SK-N-SH (cell line): ENCODE measurements around the gene MAPT. TPM values are rescaled to one million over a fixed set of nuclear protein-coding genes. Genes with fewer than 3 reads are reported as not detected.

Source experiments
- CTCF ChIA-PET: fragments of 300-600, 350-600 bp; formaldehyde crosslinking; extraction: SDS; loops from one replicate; lab custom pipeline; 2021; lab: Yijun Ruan, JAX
- POLR2A ChIA-PET: fragments of 350-600 bp; sonication (Branson Sonifier 250); formaldehyde crosslinking; extraction: SDS; loops from one replicate; lab custom pipeline; 2020; ENCODE audit warnings: antibody characterized with exemption, inconsistent platforms; lab: Yijun Ruan, JAX
- DNase-seq: peaks from one replicate; pipeline ENCODE4 v3.0.0; 2012
- H2AFZ ChIP-seq: fragments of 200-600 bp; sonication (generic); 2 replicates; pipeline ENCODE4 v1.8.1; 2016; ENCODE audit warnings: antibody characterized with exemption, mild to moderate bottlenecking, low read depth
- H3F3A ChIP-seq: fragments of 200-600 bp; sonication (generic); replicated peaks from 2 replicates; pipeline ENCODE3; 2016; ENCODE audit warnings: antibody characterized with exemption, mild to moderate bottlenecking; ENCODE audit not compliant: insufficient read depth
- H3K27ac ChIP-seq, 2 experiments: fragments of 200-500 bp in 1 of 2; fragments of 200-600 bp in 1 of 2; sonication (Bioruptor generic) in 1 of 2; sonication (generic), shearing (Covaris generic) in 1 of 2; 2 replicates each; pipeline versions ENCODE4 v1.5.1 to v1.6.1; 2014 to 2016; ENCODE audit warnings: low read depth in 2 of 2, inconsistent platforms in 1 of 2, low read length in 1 of 2, mild to moderate bottlenecking in 1 of 2, mixed read lengths in 1 of 2
- H3K27me3 ChIP-seq: fragments of 200-600 bp; sonication (generic), shearing (Covaris generic); 2 replicates; pipeline ENCODE4 v1.6.1; 2016; ENCODE audit warnings: mixed run types; ENCODE audit not compliant: insufficient read depth
- H3K36me3 ChIP-seq, 2 experiments: fragments of 200-500 bp in 1 of 2; fragments of 200-600 bp in 1 of 2; sonication (Bioruptor generic) in 1 of 2; sonication (generic) in 1 of 2; replicated peaks in 1 of 2; 2 replicates each; pipeline versions ENCODE3 to v1.5.1; 2014 to 2016; ENCODE audit warnings: low read length in 1 of 2, mild to moderate bottlenecking in 1 of 2; ENCODE audit not compliant: insufficient read depth in 2 of 2, control insufficient read depth in 1 of 2
- H3K4me1 ChIP-seq, 2 experiments: fragments of 200-500 bp in 1 of 2; fragments of 200-600 bp in 1 of 2; sonication (Bioruptor generic) in 1 of 2; sonication (generic), shearing (Covaris generic) in 1 of 2; 2 replicates each; pipeline versions ENCODE4 v1.5.1 to v1.6.1; 2014 to 2016; ENCODE audit warnings: low read depth in 1 of 2, low read length in 1 of 2, mixed run types in 1 of 2; ENCODE audit not compliant: insufficient read depth in 2 of 2, control insufficient read depth in 1 of 2
- H3K4me2 ChIP-seq: fragments of 200-600 bp; sonication (generic), shearing (Covaris generic); 2 replicates; pipeline ENCODE4 v1.6.1; 2017; ENCODE audit warnings: mixed run types
- H3K4me3 ChIP-seq, 2 experiments: fragments of 200-500 bp in 1 of 2; fragments of 200-600 bp in 1 of 2; sonication (Bioruptor generic) in 1 of 2; sonication (generic), shearing (Covaris generic) in 1 of 2; 2 replicates each; pipeline versions ENCODE4 v1.5.1 to v1.8.1; 2014 to 2016; ENCODE audit warnings: low read depth in 2 of 2, inconsistent platforms in 1 of 2, low read length in 1 of 2, mild to moderate bottlenecking in 1 of 2, mixed read lengths in 1 of 2, moderate library complexity in 1 of 2
- H3K79me2 ChIP-seq: fragments of 200-600 bp; sonication (generic); 2 replicates; pipeline ENCODE4 v1.8.1; 2017; ENCODE audit warnings: mild to moderate bottlenecking; ENCODE audit not compliant: insufficient read depth
- H3K9ac ChIP-seq: fragments of 200-600 bp; sonication (generic); 2 replicates; pipeline ENCODE4 v1.6.1; 2017; ENCODE audit warnings: mixed run types
- H3K9me2 ChIP-seq: fragments of 200-600 bp; sonication (generic); 2 replicates; pipeline ENCODE4 v1.6.1; 2017; ENCODE audit warnings: mixed run types
- H3K9me3 ChIP-seq: fragments of 200-600 bp; sonication (generic); 2 replicates; pipeline ENCODE4 v1.6.1; 2017; ENCODE audit warnings: mixed run types, mild to moderate bottlenecking, moderate library complexity
- H4K20me1 ChIP-seq: fragments of 200-600 bp; sonication (generic); 2 replicates; pipeline ENCODE4 v1.6.1; 2017; ENCODE audit warnings: mild to moderate bottlenecking, mixed run types; ENCODE audit not compliant: insufficient read depth
- EZH2phosphoT487 ChIP-seq: fragments of 200-600 bp; sonication (generic); IDR thresholded peaks from 2 replicates; pipeline ENCODE4 v1.6.1; 2017; ENCODE audit warnings: low read depth, mixed run types, mild to moderate bottlenecking, antibody characterized with exemption, moderate library complexity, borderline replicate concordance
- MAX ChIP-seq: IDR thresholded peaks from 2 replicates; pipeline ENCODE4 v1.4.0; 2012; ENCODE audit warnings: low read depth
- MEF2A ChIP-seq: IDR thresholded peaks from 2 replicates; pipeline ENCODE4 v1.4.0; 2012; ENCODE audit warnings: low read depth, borderline replicate concordance
- MXI1 ChIP-seq: IDR thresholded peaks from 2 replicates; pipeline ENCODE4 v1.6.1; 2012; ENCODE audit warnings: mild to moderate bottlenecking, low read depth, low read length, improper control_type of control experiment
- NRF1 ChIP-seq: IDR thresholded peaks from 2 replicates; pipeline ENCODE4 v1.6.1; 2012; ENCODE audit warnings: low read depth, mild to moderate bottlenecking, low read length
- RAD21 ChIP-seq: IDR thresholded peaks from 2 replicates; pipeline ENCODE4 v1.6.1; 2012; ENCODE audit warnings: mild to moderate bottlenecking, low read length
- RCOR1 ChIP-seq: fragments of 150-350 bp; IDR thresholded peaks from 2 replicates; pipeline ENCODE4 v1.6.1; 2017; ENCODE audit warnings: antibody characterized with exemption, low read length
- REST ChIP-seq: IDR thresholded peaks from 2 replicates; pipeline ENCODE4 v1.6.1; 2012; ENCODE audit warnings: mild to moderate bottlenecking, low read depth, low read length, moderate library complexity
- RXRA ChIP-seq: IDR thresholded peaks from 2 replicates; pipeline ENCODE4 v1.4.0; 2012; ENCODE audit warnings: low read depth, mild to moderate bottlenecking, borderline replicate concordance
- TCF12 ChIP-seq: IDR thresholded peaks from 2 replicates; pipeline ENCODE4 v1.4.0; 2012
- TEAD4 ChIP-seq: IDR thresholded peaks from 2 replicates; pipeline ENCODE4 v1.4.0; 2012; ENCODE audit warnings: mild to moderate bottlenecking, borderline replicate concordance; ENCODE audit not compliant: insufficient read depth
- YY1 ChIP-seq: IDR thresholded peaks from 2 replicates; pipeline ENCODE4 v1.4.0; 2012; ENCODE audit warnings: low read depth, mild to moderate bottlenecking
- WGBS: methylation state at CpG from one replicate; pipeline ENCODE4 v1.1.6; 2017; ENCODE audit warnings: low lambda C conversion rate; 5-methylcytosine and 5-hydroxymethylcytosine counted together
- polyA plus RNA-seq, 3 experiments: library from polyadenylated mRNA; depleted of rRNA; stranded (reverse); fragments of >200 nt; gene quantifications; 2 replicates each; pipeline ENCODE4 v1.2.3, GENCODE V29; 2012
- TF ChIP-seq, protein P1 (sequence below): IDR thresholded peaks from 2 replicates; pipeline ENCODE4 v1.4.0; 2012; ENCODE audit warnings: low read depth, borderline replicate concordance
- TF ChIP-seq, protein P2 (sequence below): IDR thresholded peaks from 2 replicates; pipeline ENCODE4; 2012

Gene MAPT
- polyA plus RNA-seq, 1 of the 3 experiments (the other 2 are of a cell fraction) = 0.74 TPM

DNA sequence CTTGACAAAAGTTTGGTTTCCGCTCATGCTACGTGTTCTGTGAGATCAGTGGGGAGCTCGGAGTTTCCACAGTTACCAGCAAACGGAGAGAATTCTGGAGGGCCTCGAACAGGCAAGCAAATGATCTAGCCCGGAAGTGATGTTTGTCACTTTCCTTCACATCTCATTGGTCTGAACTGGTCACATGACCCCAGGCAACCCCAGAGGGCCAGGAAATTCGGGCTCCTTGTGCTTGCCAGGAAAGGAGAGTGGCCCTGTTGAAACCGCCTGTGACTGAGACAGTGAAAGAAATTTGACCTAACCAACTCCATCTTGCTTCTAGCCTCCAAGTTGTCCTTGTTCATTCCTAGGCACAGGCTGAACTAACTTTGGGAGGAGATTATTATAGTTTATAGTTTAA is 26.7 kb upstream of the MAPT start:
- Histone ChIP-seq H3K27me3 (peaks cover 51% of the 10 kb centered on the region), H3K4me1 (no peaks in the 10 kb centered on the region), H3K9me3 (no peaks in the 10 kb centered on the region), H3K27ac (no peak overlapping the region), H3F3A (no peaks in the 10 kb centered on the region), H3K79me2 (no peaks in the 10 kb centered on the region), H3K4me3 (no peak overlapping the region), H4K20me1 (no peaks in the 10 kb centered on the region), H3K36me3 (no peaks in the 10 kb centered on the region), H3K9me2 (no peaks in the 10 kb centered on the region), H2AFZ (no peak overlapping the region), H3K4me2 (no peak overlapping the region), H3K9ac (no peak overlapping the region)
- DNase-seq = no peak
- ChIA-PET CTCF (interaction anchor here (0.8 to 11.8 kb wide), 2 partner anchors 17 to 27 kb away, joined by 4 to 87 read pairs; partner anchors contain the start of gene MAPT), POLR2A (no interaction called here)
- WGBS = 59% methylated on average over 8 of the region's 8 CpGs
- TF ChIP-seq MEF2A (no peak), MXI1 (no peak), TEAD4 (no peak), RXRA (no peak)
- TF ChIP-seq, protein P1, sequence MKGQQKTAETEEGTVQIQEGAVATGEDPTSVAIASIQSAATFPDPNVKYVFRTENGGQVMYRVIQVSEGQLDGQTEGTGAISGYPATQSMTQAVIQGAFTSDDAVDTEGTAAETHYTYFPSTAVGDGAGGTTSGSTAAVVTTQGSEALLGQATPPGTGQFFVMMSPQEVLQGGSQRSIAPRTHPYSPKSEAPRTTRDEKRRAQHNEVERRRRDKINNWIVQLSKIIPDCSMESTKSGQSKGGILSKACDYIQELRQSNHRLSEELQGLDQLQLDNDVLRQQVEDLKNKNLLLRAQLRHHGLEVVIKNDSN = peak; percentile 46; the same call in 1 of the 2 replicates

GRCh38 chr17:45868276-45868675 is 26.1 kb upstream of the MAPT start:
- no peaks in the 10 kb centered on the region for H3F3A ChIP-seq
- CTCF ChIA-PET = interaction anchor here (0.8 to 11.8 kb wide), 3 partner anchors 17 to 26 kb away, joined by 4 to 87 read pairs (median 5); partner anchors contain the start of gene MAPT

DNA sequence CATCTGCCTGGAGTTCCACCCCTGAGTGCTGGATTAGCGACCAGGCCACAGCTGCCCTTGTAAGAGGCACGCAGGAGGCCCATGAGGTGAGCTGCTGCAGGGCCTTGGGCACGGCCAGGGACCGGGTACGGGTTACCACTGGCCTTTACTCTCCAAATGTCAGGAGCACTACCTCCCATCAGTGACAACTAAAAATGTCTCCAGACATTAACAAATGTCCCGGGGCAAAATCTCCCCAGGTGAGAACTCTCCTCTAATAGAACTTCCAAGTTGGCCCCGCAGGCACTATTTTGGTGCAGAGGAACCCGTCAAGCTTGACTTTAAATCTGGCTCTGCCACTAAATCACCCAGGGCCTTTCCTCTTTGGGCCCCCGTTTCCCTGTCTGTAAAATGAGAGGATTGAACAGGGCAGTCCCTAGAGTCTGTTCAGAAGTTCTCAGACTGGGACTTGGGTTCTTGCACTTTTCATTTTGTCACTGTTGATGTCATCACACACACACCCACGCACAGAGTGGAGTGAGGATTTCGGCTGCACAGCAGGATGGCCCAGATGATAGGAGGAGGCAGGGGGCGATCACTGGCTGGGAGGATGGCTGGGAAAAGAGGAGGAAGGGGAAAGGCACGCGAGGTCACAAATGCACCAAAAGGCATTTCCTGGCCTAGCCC is 24.5 kb upstream of the MAPT start:
- no peaks in the 10 kb centered on the region for H3K36me3 ChIP-seq
- H3K4me3 ChIP-seq = no peak overlapping the region
- CTCF ChIA-PET = interaction anchor here (1.4 to 11.8 kb wide), 2 partner anchors 19 to 23 kb away, joined by 5 to 87 read pairs; no protein-coding TSS in a partner anchor
- DNase-seq = no peak
- H3K4me1 ChIP-seq = peaks cover 0 to 6% of the 10 kb centered on the region in 2 experiments; a peak in 2 of 4 replicates
- H3F3A ChIP-seq = no peaks in the 10 kb centered on the region
- no peaks in the 10 kb centered on the region for H3K9me2 ChIP-seq
- H4K20me1 ChIP-seq = no peaks in the 10 kb centered on the region
- H3K27ac ChIP-seq = no peak overlapping the region
- H2AFZ ChIP-seq = no peak overlapping the region
- H3K27me3 ChIP-seq = peaks cover 47% of the 10 kb centered on the region
- H3K79me2 ChIP-seq = no peaks in the 10 kb centered on the region
- H3K9ac ChIP-seq = no peak overlapping the region
- POLR2A ChIA-PET = no interaction called here
- H3K9me3 ChIP-seq = no peaks in the 10 kb centered on the region
- 58% methylated on average over 11 of the region's 14 CpGs for WGBS
- no peak overlapping the region for H3K4me2 ChIP-seq
- no peak for TF ChIP-seq MXI1
- TF ChIP-seq EZH2phosphoT487 = no peak
- TF ChIP-seq TEAD4 = no peak
- no peak for TF ChIP-seq REST
- no peak for TF ChIP-seq RCOR1
- TF ChIP-seq YY1 = no peak
- TF ChIP-seq NRF1 = no peak
- TF ChIP-seq TCF12 = no peak
- TF ChIP-seq, protein P2, sequence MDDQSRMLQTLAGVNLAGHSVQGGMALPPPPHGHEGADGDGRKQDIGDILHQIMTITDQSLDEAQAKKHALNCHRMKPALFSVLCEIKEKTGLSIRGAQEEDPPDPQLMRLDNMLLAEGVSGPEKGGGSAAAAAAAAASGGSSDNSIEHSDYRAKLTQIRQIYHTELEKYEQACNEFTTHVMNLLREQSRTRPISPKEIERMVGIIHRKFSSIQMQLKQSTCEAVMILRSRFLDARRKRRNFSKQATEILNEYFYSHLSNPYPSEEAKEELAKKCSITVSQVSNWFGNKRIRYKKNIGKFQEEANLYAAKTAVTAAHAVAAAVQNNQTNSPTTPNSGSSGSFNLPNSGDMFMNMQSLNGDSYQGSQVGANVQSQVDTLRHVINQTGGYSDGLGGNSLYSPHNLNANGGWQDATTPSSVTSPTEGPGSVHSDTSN = no peak

More at GRCh38 chr17:45868276-45868675, 26.1 kb upstream of the MAPT start:
- H2AFZ ChIP-seq = no peak overlapping the region
- peaks cover 0 to 1% of the 10 kb centered on the region in 2 experiments; a peak in 2 of 4 replicates for H3K4me1 ChIP-seq
- H3K9me3 ChIP-seq = no peaks in the 10 kb centered on the region
- no peak overlapping the region for H3K4me2 ChIP-seq
- POLR2A ChIA-PET = interaction anchor here (0.6 kb wide), 1 partner anchor 93 kb away, joined by 3 read pairs; no protein-coding TSS in a partner anchor
- no peak overlapping the region for H3K4me3 ChIP-seq
- no peaks in the 10 kb centered on the region for H3K9me2 ChIP-seq
- no peaks in the 10 kb centered on the region for H4K20me1 ChIP-seq
- no peaks in the 10 kb centered on the region for H3K79me2 ChIP-seq
- no peak for DNase-seq
- TF ChIP-seq YY1 (no peak), RXRA (no peak), RAD21 (no peak), MAX (no peak)
- no peaks in the 10 kb centered on the region for H3K36me3 ChIP-seq
- H3K9ac ChIP-seq = no peak overlapping the region
- peaks cover 52% of the 10 kb centered on the region for H3K27me3 ChIP-seq
- no peak overlapping the region for H3K27ac ChIP-seq
- WGBS = 59% methylated on average over 5 of the region's 5 CpGs
